ENCODE data around the gene MMP24OS.

The MMP24OS gene

DNA sequence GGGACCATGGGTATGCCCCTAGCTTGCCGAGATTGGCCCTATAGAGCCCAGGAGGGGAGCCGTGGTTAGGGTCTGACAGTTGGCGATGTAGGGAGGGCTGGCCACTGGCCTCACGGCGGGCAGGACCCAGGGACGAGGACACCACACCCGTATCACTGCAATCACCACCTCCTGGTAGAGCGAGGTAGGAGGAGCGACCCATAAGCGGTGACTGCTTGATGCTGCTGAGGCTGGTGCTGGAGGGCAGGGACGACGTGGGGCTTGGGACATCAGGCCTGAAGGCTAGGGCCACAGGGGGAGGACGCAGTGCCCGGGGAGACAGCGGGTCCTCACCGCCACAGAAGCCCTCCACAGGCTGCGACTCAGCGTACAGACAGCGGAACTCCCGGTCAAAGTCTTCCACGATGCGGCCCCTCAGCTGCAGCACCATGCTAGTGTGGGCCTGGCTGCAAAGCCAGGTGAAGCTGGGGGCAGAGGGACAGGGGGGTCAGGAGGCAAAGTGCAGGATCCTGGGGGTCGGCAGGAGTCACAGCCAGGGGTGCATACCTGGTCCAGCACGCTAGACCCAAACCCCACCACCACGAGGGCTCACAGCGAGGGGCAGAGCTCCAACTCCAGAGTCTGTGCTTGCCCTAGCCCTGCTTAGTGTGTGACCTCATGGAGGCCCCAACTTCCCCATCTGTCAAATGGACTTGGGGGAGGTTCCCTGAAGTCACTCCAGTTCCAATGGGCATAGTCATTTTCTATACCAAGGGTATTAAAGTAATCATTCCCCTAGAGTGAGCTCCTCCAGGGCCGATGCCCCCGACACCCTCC lies 9.8 kb upstream of the MMP24OS start:
- TF ChIP-seq YY1 (IDR thresholded peaks at IDR 0.05; ENCODE audit: low read depth) (no peak), CREB1 (IDR thresholded peaks at IDR 0.05; ENCODE audit: low read depth) (no peak), EGR1 (IDR thresholded peaks at IDR 0.05) (no peak), TCF12 (IDR thresholded peaks at IDR 0.05; ENCODE audit: low read depth) (no peak), EP300 (IDR thresholded peaks at IDR 0.05; ENCODE audit: borderline replicate concordance) (no peak), CEBPB (IDR thresholded peaks at IDR 0.05) (no peak), TEAD4 (IDR thresholded peaks at IDR 0.05) (no peak), ZBTB7A (IDR thresholded peaks at IDR 0.05; ENCODE audit: low read depth) (no peak), TAF1 (IDR thresholded peaks at IDR 0.05; ENCODE audit: low read depth) (no peak), NFIC (IDR thresholded peaks at IDR 0.05) (no peak), FOXM1 (IDR thresholded peaks at IDR 0.05; ENCODE audit: borderline replicate concordance, low read depth) (no peak), RAD21 (IDR thresholded peaks at IDR 0.05; ENCODE audit: low read depth) (no peak)
- TF ChIP-seq, protein P1, sequence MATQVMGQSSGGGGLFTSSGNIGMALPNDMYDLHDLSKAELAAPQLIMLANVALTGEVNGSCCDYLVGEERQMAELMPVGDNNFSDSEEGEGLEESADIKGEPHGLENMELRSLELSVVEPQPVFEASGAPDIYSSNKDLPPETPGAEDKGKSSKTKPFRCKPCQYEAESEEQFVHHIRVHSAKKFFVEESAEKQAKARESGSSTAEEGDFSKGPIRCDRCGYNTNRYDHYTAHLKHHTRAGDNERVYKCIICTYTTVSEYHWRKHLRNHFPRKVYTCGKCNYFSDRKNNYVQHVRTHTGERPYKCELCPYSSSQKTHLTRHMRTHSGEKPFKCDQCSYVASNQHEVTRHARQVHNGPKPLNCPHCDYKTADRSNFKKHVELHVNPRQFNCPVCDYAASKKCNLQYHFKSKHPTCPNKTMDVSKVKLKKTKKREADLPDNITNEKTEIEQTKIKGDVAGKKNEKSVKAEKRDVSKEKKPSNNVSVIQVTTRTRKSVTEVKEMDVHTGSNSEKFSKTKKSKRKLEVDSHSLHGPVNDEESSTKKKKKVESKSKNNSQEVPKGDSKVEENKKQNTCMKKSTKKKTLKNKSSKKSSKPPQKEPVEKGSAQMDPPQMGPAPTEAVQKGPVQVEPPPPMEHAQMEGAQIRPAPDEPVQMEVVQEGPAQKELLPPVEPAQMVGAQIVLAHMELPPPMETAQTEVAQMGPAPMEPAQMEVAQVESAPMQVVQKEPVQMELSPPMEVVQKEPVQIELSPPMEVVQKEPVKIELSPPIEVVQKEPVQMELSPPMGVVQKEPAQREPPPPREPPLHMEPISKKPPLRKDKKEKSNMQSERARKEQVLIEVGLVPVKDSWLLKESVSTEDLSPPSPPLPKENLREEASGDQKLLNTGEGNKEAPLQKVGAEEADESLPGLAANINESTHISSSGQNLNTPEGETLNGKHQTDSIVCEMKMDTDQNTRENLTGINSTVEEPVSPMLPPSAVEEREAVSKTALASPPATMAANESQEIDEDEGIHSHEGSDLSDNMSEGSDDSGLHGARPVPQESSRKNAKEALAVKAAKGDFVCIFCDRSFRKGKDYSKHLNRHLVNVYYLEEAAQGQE (IDR thresholded peaks at IDR 0.05; ENCODE audit: low read depth), result no peak
- TF ChIP-seq, protein P2, sequence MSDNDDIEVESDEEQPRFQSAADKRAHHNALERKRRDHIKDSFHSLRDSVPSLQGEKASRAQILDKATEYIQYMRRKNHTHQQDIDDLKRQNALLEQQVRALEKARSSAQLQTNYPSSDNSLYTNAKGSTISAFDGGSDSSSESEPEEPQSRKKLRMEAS (IDR thresholded peaks at IDR 0.05), result no peak
- TF ChIP-seq, protein P3, sequence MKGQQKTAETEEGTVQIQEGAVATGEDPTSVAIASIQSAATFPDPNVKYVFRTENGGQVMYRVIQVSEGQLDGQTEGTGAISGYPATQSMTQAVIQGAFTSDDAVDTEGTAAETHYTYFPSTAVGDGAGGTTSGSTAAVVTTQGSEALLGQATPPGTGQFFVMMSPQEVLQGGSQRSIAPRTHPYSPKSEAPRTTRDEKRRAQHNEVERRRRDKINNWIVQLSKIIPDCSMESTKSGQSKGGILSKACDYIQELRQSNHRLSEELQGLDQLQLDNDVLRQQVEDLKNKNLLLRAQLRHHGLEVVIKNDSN (IDR thresholded peaks at IDR 0.05), result no peak

- no peak for TF ChIP-seq TCF12 (IDR thresholded peaks at IDR 0.05; ENCODE audit: low read depth)
- TF ChIP-seq TAF1 (IDR thresholded peaks at IDR 0.05; ENCODE audit: low read depth), result no peak
- TF ChIP-seq YY1 (IDR thresholded peaks at IDR 0.05; ENCODE audit: low read depth), result no peak
- TF ChIP-seq EP300 (IDR thresholded peaks at IDR 0.05; ENCODE audit: borderline replicate concordance), result no peak
- TF ChIP-seq ZBTB7A (IDR thresholded peaks at IDR 0.05; ENCODE audit: low read depth), result no peak
Measured at GRCh38 chr20:35286899-35287508, 9.1 kb upstream of the MMP24OS start.

GRCh38 chr20:35286077-35286898 lies 8.4 kb upstream of the MMP24OS start:
- TF ChIP-seq TAF1 (IDR thresholded peaks at IDR 0.05; ENCODE audit: low read depth), result no peak
- TF ChIP-seq, protein P1 (IDR thresholded peaks at IDR 0.05; ENCODE audit: low read depth), result no peak
- TF ChIP-seq, protein P3 (IDR thresholded peaks at IDR 0.05), result no peak
- no peak for TF ChIP-seq NFIC (IDR thresholded peaks at IDR 0.05)
- TF ChIP-seq EP300 (IDR thresholded peaks at IDR 0.05; ENCODE audit: borderline replicate concordance), result no peak

DNA sequence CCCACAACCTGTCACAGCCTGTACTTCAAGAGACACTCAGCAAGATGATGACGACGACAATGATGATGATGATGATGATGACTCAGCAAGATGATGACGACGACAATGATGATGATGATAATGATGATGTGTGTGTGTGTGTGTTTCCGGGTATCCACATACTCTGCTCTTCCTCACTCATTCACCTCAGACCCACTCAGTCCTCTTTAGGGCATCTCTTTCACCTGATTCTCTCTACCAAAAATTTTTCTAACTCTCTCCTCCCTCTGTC lies 7.8 kb upstream of the MMP24OS start:
- TF ChIP-seq CREB1 (IDR thresholded peaks at IDR 0.05; ENCODE audit: low read depth) (no peak), YY1 (IDR thresholded peaks at IDR 0.05; ENCODE audit: low read depth) (no peak), TAF1 (IDR thresholded peaks at IDR 0.05; ENCODE audit: low read depth) (no peak), CEBPB (IDR thresholded peaks at IDR 0.05) (no peak), EGR1 (IDR thresholded peaks at IDR 0.05) (no peak), RAD21 (IDR thresholded peaks at IDR 0.05; ENCODE audit: low read depth) (no peak), NFIC (IDR thresholded peaks at IDR 0.05) (no peak), TEAD4 (IDR thresholded peaks at IDR 0.05) (no peak), ZBTB7A (IDR thresholded peaks at IDR 0.05; ENCODE audit: low read depth) (no peak), TCF12 (IDR thresholded peaks at IDR 0.05; ENCODE audit: low read depth) (no peak), EP300 (IDR thresholded peaks at IDR 0.05; ENCODE audit: borderline replicate concordance) (no peak)
- TF ChIP-seq, protein P1 (IDR thresholded peaks at IDR 0.05; ENCODE audit: low read depth), result no peak
- TF ChIP-seq, protein P3 (IDR thresholded peaks at IDR 0.05), result no peak
- TF ChIP-seq, protein P2 (IDR thresholded peaks at IDR 0.05), result no peak

Data from Ishikawa (cell line).